H1 (cell line): ENCODE data around the gene LCOR. TPM values are rescaled to one million over a fixed set of nuclear protein-coding genes. Genes with fewer than 3 reads are reported as not detected.

Experiments used
- CTCF ChIA-PET: fragments of 300-600 bp; sonication (Branson Sonifier 250); formaldehyde crosslinking; loops from one replicate; lab custom pipeline; 2021; ENCODE audit not compliant: partially characterized antibody; lab: Charles Lee
- POLR2A ChIA-PET: fragments of 300-600 bp; sonication (Branson Sonifier 250); formaldehyde crosslinking; loops from one replicate; lab custom pipeline; 2021; ENCODE audit warnings: inconsistent platforms; ENCODE audit not compliant: partially characterized antibody; lab: Charles Lee
- DNase-seq, 2 experiments: peaks; one replicate each; pipeline versions ENCODE4 v3.0.0 to v3.0.0-alpha.2; 2010 to 2022; ENCODE audit warnings: low spot score in 2 of 2, low read depth in 1 of 2, mixed read lengths in 1 of 2
- FAIRE-seq: peaks from 2 replicates; lab custom pipeline; 2011; peaks lifted over from hg19 to GRCh38; lab: Jason Lieb, UNC
- H2AFZ ChIP-seq: 2 replicates; pipeline ENCODE4 v1.8.1; 2012; ENCODE audit warnings: low read length, inconsistent platforms
- H2AK5ac ChIP-seq: 2 replicates; pipeline ENCODE4 v1.6.1; 2013; ENCODE audit warnings: low read depth, low read length
- H2BK120ac ChIP-seq: replicated peaks from 2 replicates; pipeline ENCODE3; 2013; ENCODE audit warnings: low read depth, low read length, inconsistent platforms
- H2BK12ac ChIP-seq: 2 replicates; pipeline ENCODE4 v1.6.1; 2013; ENCODE audit warnings: low read depth, low read length
- H2BK15ac ChIP-seq: 2 replicates; pipeline ENCODE4 v1.6.1; 2013; ENCODE audit warnings: low read length
- H2BK20ac ChIP-seq: 2 replicates; pipeline ENCODE4 v1.6.1; 2013; ENCODE audit warnings: low read length
- H2BK5ac ChIP-seq: 2 replicates; pipeline ENCODE4 v1.6.1; 2013; ENCODE audit warnings: low read depth, low read length
- H3K14ac ChIP-seq: 2 replicates; pipeline ENCODE4 v1.6.1; 2013; ENCODE audit warnings: inconsistent platforms; ENCODE audit not compliant: insufficient read length
- H3K18ac ChIP-seq: 2 replicates; pipeline ENCODE4 v1.6.1; 2013; ENCODE audit warnings: low read length; ENCODE audit errors: extremely low read depth
- H3K23ac ChIP-seq: 2 replicates; pipeline ENCODE4 v1.6.1; 2013; ENCODE audit warnings: inconsistent platforms; ENCODE audit not compliant: insufficient read length
- H3K23me2 ChIP-seq: 2 replicates; pipeline ENCODE4 v1.6.1; 2013; ENCODE audit warnings: low read depth, low read length
- H3K27ac ChIP-seq: 2 replicates; pipeline ENCODE4 v1.6.1; 2011; ENCODE audit warnings: low read depth, low read length, inconsistent platforms
- H3K27me3 ChIP-seq, 4 experiments: replicated peaks in 1 of 4; 1 replicate in 1 of 4; 2 replicates in 3 of 4; pipeline versions ENCODE4 v1.6.1 to v1.8.1; 2011 to 2013; ENCODE audit warnings: low read length in 3 of 4, mild to moderate bottlenecking in 3 of 4, inconsistent platforms in 2 of 4, mixed read lengths in 2 of 4, moderate library complexity in 1 of 4; ENCODE audit not compliant: control insufficient read depth in 3 of 4, insufficient read depth in 3 of 4; ENCODE audit errors: extremely low read depth in 1 of 4
- H3K36me3 ChIP-seq, 4 experiments: 2 replicates each; pipeline versions ENCODE4 v1.6.1 to v1.8.1; 2011 to 2013; ENCODE audit warnings: mild to moderate bottlenecking in 4 of 4, low read length in 3 of 4, moderate library complexity in 2 of 4, control low read depth in 1 of 4, inconsistent platforms in 1 of 4; ENCODE audit not compliant: insufficient read depth in 4 of 4, control insufficient read depth in 2 of 4
- H3K4ac ChIP-seq: replicated peaks from 2 replicates; pipeline ENCODE3; 2013; ENCODE audit warnings: low read length, low read depth, mixed read lengths, inconsistent platforms; ENCODE audit not compliant: insufficient read length
- H3K4me1 ChIP-seq, 4 experiments: replicated peaks in 1 of 4; 1 replicate in 1 of 4; 2 replicates in 3 of 4; pipeline versions ENCODE4 v1.6.1 to v1.8.1; 2011 to 2013; ENCODE audit warnings: low read length in 3 of 4, inconsistent platforms in 2 of 4, mixed read lengths in 1 of 4; ENCODE audit not compliant: insufficient read depth in 4 of 4, control insufficient read depth in 3 of 4
- H3K4me2 ChIP-seq, 2 experiments: 2 replicates each; pipeline versions ENCODE4 v1.6.1 to v1.8.1; 2011 to 2013; ENCODE audit warnings: low read depth in 2 of 2, low read length in 2 of 2, control low read depth in 1 of 2, inconsistent platforms in 1 of 2, mild to moderate bottlenecking in 1 of 2; ENCODE audit not compliant: insufficient read depth in 1 of 2
- H3K4me3 ChIP-seq, 4 experiments: fragments of 200-600, 300-600 bp in 1 of 4; sonication (generic), shearing (Covaris generic), sonication (Bioruptor Twin) in 1 of 4; 2 replicates each; pipeline versions ENCODE4 v1.5.1 to v1.8.1; 2011 to 2016; ENCODE audit warnings: low read length in 4 of 4, low read depth in 3 of 4, control low read depth in 2 of 4, inconsistent platforms in 2 of 4, mild to moderate bottlenecking in 2 of 4, mixed read lengths in 1 of 4, moderate library complexity in 1 of 4; ENCODE audit not compliant: insufficient read depth in 2 of 4; ENCODE audit errors: extremely low read depth in 1 of 4
- H3K56ac ChIP-seq: replicated peaks from 2 replicates; pipeline ENCODE3; 2013; ENCODE audit warnings: low read depth, mild to moderate bottlenecking, mixed read lengths, low read length, inconsistent platforms; ENCODE audit not compliant: insufficient read length
- H3K79me1 ChIP-seq: 2 replicates; pipeline ENCODE4 v1.6.1; 2013; ENCODE audit warnings: low read depth, low read length, control low read depth
- H3K79me2 ChIP-seq, 2 experiments: 2 replicates each; pipeline versions ENCODE4 v1.6.1 to v1.8.1; 2012 to 2013; ENCODE audit warnings: low read length in 2 of 2, mild to moderate bottlenecking in 2 of 2, inconsistent platforms in 1 of 2; ENCODE audit not compliant: insufficient read depth in 2 of 2, control insufficient read depth in 1 of 2
- H3K9ac ChIP-seq, 4 experiments: replicated peaks in 1 of 4; 1 replicate in 1 of 4; 2 replicates in 3 of 4; pipeline versions ENCODE4 v1.6.1 to v1.8.1; 2011 to 2013; ENCODE audit warnings: low read depth in 3 of 4, low read length in 3 of 4, control low read depth in 2 of 4, mild to moderate bottlenecking in 2 of 4, moderate library complexity in 2 of 4, inconsistent platforms in 1 of 4; ENCODE audit errors: extremely low read depth in 1 of 4
- H3K9me3 ChIP-seq, 2 experiments: 2 replicates each; pipeline versions ENCODE4 v1.6.1 to v1.8.1; 2012 to 2013; ENCODE audit warnings: mild to moderate bottlenecking in 2 of 2, moderate library complexity in 2 of 2, control low read depth in 1 of 2, inconsistent platforms in 1 of 2, low read depth in 1 of 2, low read length in 1 of 2, mixed read lengths in 1 of 2; ENCODE audit not compliant: insufficient read depth in 2 of 2
- H4K20me1 ChIP-seq, 2 experiments: replicated peaks in 1 of 2; 2 replicates each; pipeline versions ENCODE3 to v1.8.1; 2011 to 2013; ENCODE audit warnings: inconsistent platforms in 2 of 2, low read length in 2 of 2, mild to moderate bottlenecking in 1 of 2; ENCODE audit not compliant: insufficient read depth in 2 of 2, control insufficient read depth in 1 of 2
- H4K5ac ChIP-seq: 2 replicates; pipeline ENCODE4 v1.6.1; 2013; ENCODE audit warnings: low read length, low read depth, mixed read lengths, inconsistent platforms; ENCODE audit not compliant: insufficient read length
- H4K8ac ChIP-seq: 2 replicates; pipeline ENCODE4 v1.8.0; 2013; ENCODE audit warnings: mild to moderate bottlenecking, moderate library complexity, low read length, inconsistent platforms; ENCODE audit not compliant: insufficient read depth; ENCODE audit errors: extremely low read depth
- H4K91ac ChIP-seq: replicated peaks from 2 replicates; pipeline ENCODE3; 2013; ENCODE audit warnings: low read length, mixed read lengths, inconsistent platforms; ENCODE audit not compliant: insufficient read length
- ASH2L ChIP-seq: fragments of 200-600, 300-600 bp; sonication (generic); IDR thresholded peaks from one replicate; pipeline ENCODE4 v1.7.1; 2017; ENCODE audit warnings: low read length
- HDAC2 ChIP-seq, 2 experiments: fragments of 300-600 bp in 1 of 2; sonication (generic) in 1 of 2; IDR thresholded peaks; 2 replicates each; pipeline ENCODE4 v1.6.1; 2011 to 2012; ENCODE audit warnings: low read depth in 2 of 2, low read length in 2 of 2, mild to moderate bottlenecking in 2 of 2, moderate library complexity in 2 of 2, borderline replicate concordance in 1 of 2, inconsistent platforms in 1 of 2
- NANOG ChIP-seq: IDR thresholded peaks from 2 replicates; pipeline ENCODE4 v1.6.1; 2011; ENCODE audit warnings: low read length, low read depth, mild to moderate bottlenecking, inconsistent platforms; ENCODE audit not compliant: insufficient read depth, poor library complexity, severe bottlenecking
- NRF1 ChIP-seq: IDR thresholded peaks from 2 replicates; pipeline ENCODE4 v1.6.1; 2011; ENCODE audit warnings: mild to moderate bottlenecking, low read depth, low read length, improper control_type of control experiment
- SIX5 ChIP-seq: IDR thresholded peaks from 2 replicates; pipeline ENCODE4 v1.6.1; 2011; ENCODE audit warnings: mild to moderate bottlenecking, low read depth, low read length
- SP1 ChIP-seq: IDR thresholded peaks from 2 replicates; pipeline ENCODE4 v1.6.1; 2011; ENCODE audit warnings: low read depth, low read length
- WGBS, 2 experiments: shearing (Covaris generic) in 1 of 2; methylation state at CpG; one replicate each; pipeline versions ENCODE4 v1.1.6 to v1.1.7; 2013 to 2015; ENCODE audit warnings: low lambda C conversion rate in 2 of 2, mixed read lengths in 2 of 2, inconsistent platforms in 1 of 2, low coverage in 1 of 2, missing lambda C conversion rate in 1 of 2; ENCODE audit not compliant: insufficient replicate concordance in 2 of 2, insufficient coverage in 1 of 2, insufficient read length in 1 of 2; ENCODE audit errors: extremely low coverage in 1 of 2, missing lambda C conversion rate in 1 of 2; 5-methylcytosine and 5-hydroxymethylcytosine counted together
- polyA plus RNA-seq, 7 experiments: library from polyadenylated mRNA; depleted of rRNA in 3 of 7; stranded (reverse) in 5 of 7; unstranded in 2 of 7; fragments of >200 nt in 5 of 7; fragments of 200-250 nt in 2 of 7; gene quantifications; 1 replicate in 5 of 7; 2 replicates in 1 of 7; 4 replicates in 1 of 7; pipeline versions ENCODE4 v1.2.1 to v1.2.3, GENCODE V29; 2011 to 2013; ENCODE audit warnings: missing spikeins in 2 of 7, mixed read lengths in 2 of 7
- total RNA-seq: library from RNA; stranded (reverse); fragmentation: NEBNext Ultra II Directional; extraction: Animal tissue kit (Norgen Biotek cat#: 25700); gene quantifications from 2 replicates; pipeline ENCODE4 v1.2.1, GENCODE V29; 2021

LCOR gene
- total and polyA plus RNA-seq, 2 of the 8 experiments (the other 6 are each of a cell fraction or from before 2014, with no cell fraction given) = 4.7 to 25.5 TPM

DNA sequence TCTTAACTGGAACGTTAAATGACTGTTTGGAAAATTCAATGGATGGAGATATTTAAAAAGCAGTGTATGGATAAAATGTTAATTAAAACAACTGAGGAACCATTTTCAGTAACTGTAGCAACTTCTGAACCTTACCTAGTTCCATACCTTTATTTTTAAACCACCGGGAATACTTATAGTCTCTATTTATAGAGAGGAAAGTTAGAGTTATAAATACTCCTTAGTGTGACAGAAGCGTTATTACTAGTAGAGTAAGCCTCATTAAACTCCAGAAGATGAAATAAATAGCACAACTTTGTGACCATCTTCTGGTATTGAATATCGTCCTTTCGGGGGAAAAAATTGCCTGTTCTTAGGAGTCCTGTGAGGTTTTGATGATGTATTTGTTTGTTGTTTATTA is 114.9 kb downstream of the LCOR start:
- no peak for DNase-seq
- no peaks in the 10 kb centered on the region for H3K4me1 ChIP-seq
- H3K56ac ChIP-seq = no peak overlapping the region
- WGBS, 2 experiments = 87% methylated on average over 5 of the region's 5 CpGs; no CpG with 5 or more reads in 1 of the 2 experiments
- no peaks in the 10 kb centered on the region for H3K23me2 ChIP-seq
- CTCF ChIA-PET = no interaction called here
- no peak overlapping the region for H3K4me2 ChIP-seq
- H3K18ac ChIP-seq = no peak overlapping the region
- H4K8ac ChIP-seq = no peak overlapping the region
- H4K91ac ChIP-seq = no peak overlapping the region
- no peak overlapping the region for H2AK5ac ChIP-seq
- H3K4ac ChIP-seq = no peak overlapping the region
- no peak overlapping the region for H3K23ac ChIP-seq
- no peak overlapping the region for H2BK5ac ChIP-seq
- H2BK15ac ChIP-seq = no peak overlapping the region
- H2BK20ac ChIP-seq = no peak overlapping the region
- no peak for TF ChIP-seq SIX5
- TF ChIP-seq SP1 = no peak
- no peak for TF ChIP-seq ASH2L
- no peak for TF ChIP-seq NRF1
- no peak for TF ChIP-seq NANOG
- no peak for TF ChIP-seq HDAC2 (IDR thresholded peaks at IDR 0.05; ENCODE audit: borderline replicate concordance in 1 of 2, low read depth in 2 of 2, low read length in 2 of 2)
- TF ChIP-seq, all 59 proteins: peak for 0
- Histone ChIP-seq H4K20me1 (no peaks in the 10 kb centered on the region), H2BK120ac (no peak overlapping the region), H3K79me1 (no peaks in the 10 kb centered on the region), H3K27me3 (no peaks in the 10 kb centered on the region), H3K79me2 (no peaks in the 10 kb centered on the region), H2AFZ (no peak overlapping the region), H3K9me3 (no peaks in the 10 kb centered on the region), H3K4me3 (no peak overlapping the region), H2BK12ac (no peak overlapping the region), H3K27ac (no peak overlapping the region), H4K5ac (no peak overlapping the region), H3K9ac (no peak overlapping the region), H3K14ac (no peak overlapping the region), H3K36me3 (peaks cover 0 to 10% (median 1%) of the 10 kb centered on the region in 4 experiments; a peak in 4 of 8 replicates)
- FAIRE-seq = no peak
- POLR2A ChIA-PET = no interaction called here
